ENCODE measurements around the gene PLEKHA6. TPM values are rescaled to one million over a fixed set of nuclear protein-coding genes. Genes with fewer than 3 reads are reported as not detected.

The PLEKHA6 gene
- total RNA-seq, 2 experiments from 2014 or later: not detected

- POLR2A ChIA-PET: no interaction called here
- H3K36me3 Mint-ChIP-seq (ENCODE audit: low read depth): no peaks in the 10 kb centered on the region
- peaks cover 5% of the 10 kb centered on the region for H3K27me3 Mint-ChIP-seq
- H3K4me3 Mint-ChIP-seq: no peak overlapping the region
- no peak overlapping the region for H3K27ac Mint-ChIP-seq
- DNase-seq: no peak
- CTCF ChIA-PET: no interaction called here
- H3K4me1 Mint-ChIP-seq: peaks cover 12% of the 10 kb centered on the region
- no peaks in the 10 kb centered on the region for H3K9me3 Mint-ChIP-seq
These were observed 141.2 kb downstream of the PLEKHA6 start for GRCh38 chr1:204218552-204218951.

DNA sequence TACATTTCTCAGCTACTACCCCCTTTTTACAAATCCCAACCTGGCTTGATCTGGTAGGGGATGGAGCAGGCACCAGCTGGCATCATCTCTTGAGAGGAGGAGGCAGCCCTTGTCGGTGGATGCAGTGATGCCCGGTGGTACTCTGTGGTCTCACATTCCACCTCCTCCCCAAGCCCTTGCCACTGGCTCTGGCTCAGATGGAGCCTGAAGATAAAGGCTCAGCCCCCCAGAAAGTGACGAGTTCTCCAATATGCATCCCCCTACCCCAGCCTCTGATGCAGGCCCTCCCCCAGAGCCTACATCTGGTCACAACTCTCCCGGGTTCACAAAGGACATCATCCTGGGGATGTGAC, 142.1 kb downstream of the PLEKHA6 start:
- POLR2A ChIA-PET: no interaction called here
- H3K4me1 Mint-ChIP-seq: peaks cover 12% of the 10 kb centered on the region
- no peak overlapping the region for H3K27ac Mint-ChIP-seq
- H3K4me3 Mint-ChIP-seq: no peak overlapping the region
- peaks cover 5% of the 10 kb centered on the region for H3K27me3 Mint-ChIP-seq
- DNase-seq: no peak
- H3K9me3 Mint-ChIP-seq: no peaks in the 10 kb centered on the region
- CTCF ChIA-PET: no interaction called here
- H3K36me3 Mint-ChIP-seq (ENCODE audit: low read depth): no peaks in the 10 kb centered on the region

DNA sequence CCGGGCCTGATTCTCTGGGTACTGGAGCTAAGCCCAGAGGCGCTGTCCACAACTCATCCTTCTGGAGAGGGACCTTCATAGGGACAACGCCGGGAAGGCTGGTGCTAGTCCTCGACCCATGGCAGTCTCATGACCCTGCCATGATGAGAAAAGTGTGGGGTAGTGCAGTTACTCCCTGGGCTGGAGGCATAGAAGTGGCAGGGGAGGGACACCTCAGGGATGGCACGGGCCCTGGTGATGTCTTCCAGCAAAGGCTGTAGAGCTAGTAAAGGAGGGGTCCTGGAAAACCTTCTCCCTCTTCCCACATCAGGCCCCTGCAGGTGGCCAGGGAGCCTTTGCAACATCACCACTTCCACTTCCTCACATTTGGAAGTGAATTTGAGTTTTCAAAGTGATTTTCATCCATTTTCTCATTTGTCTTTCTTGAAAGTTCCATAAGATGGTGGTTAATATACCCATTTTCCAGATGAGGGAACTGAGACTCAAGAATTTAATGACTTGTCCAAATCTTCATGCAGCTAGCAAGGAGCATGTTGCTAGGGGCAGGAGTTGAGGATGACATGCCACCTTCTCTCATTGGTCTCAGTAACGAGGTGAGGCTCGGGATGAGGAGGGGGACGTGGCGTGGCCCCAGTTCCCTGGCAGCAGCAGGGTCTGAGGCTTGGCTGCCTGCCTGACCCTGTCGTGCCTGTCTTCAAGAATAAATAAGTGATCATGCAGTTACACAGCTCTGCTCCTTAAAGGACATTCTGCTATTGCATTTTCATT, 142.7 kb downstream of the PLEKHA6 start:
- Mint-ChIP-seq H3K4me3 (no peak overlapping the region), H3K27me3 (peaks cover 5% of the 10 kb centered on the region), H3K9me3 (no peaks in the 10 kb centered on the region), H3K36me3 (ENCODE audit: low read depth) (no peaks in the 10 kb centered on the region), H3K4me1 (peaks cover 12% of the 10 kb centered on the region), H3K27ac (no peak overlapping the region)
- ChIA-PET POLR2A (no interaction called here), CTCF (interaction anchor here (0.6 to 1.0 kb wide), 2 partner anchors 88 to 182 kb away, joined by 3 read pairs; no protein-coding TSS in a partner anchor)
- no peak for DNase-seq

DNA sequence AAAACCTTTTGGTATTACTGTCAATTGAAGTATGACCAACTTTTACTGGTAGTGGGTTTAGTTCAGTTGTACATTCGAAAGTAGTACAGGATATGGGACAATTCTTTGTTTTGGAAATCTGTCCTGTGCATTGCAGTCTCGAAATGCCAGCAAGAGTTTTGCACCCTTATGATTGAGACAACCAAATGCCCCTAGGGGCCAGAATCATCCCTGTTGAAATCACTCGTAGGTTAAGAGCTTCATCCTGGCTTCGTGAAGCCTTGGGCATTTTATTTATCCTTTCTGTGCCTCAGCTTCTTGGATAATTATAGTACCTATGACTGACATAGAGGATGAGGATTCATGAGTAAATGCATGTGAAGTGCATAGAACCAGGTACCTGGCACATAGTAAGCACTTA, 143.5 kb downstream of the PLEKHA6 start:
- Mint-ChIP-seq H3K36me3 (ENCODE audit: low read depth) (no peaks in the 10 kb centered on the region), H3K4me3 (no peak overlapping the region), H3K27ac (no peak overlapping the region), H3K9me3 (no peaks in the 10 kb centered on the region), H3K27me3 (peaks cover 5% of the 10 kb centered on the region), H3K4me1 (peaks cover 12% of the 10 kb centered on the region)
- CTCF ChIA-PET: interaction anchor here (0.7 to 1.0 kb wide), 2 partner anchors 87 to 183 kb away, joined by 3 read pairs; no protein-coding TSS in a partner anchor
- no peak for DNase-seq
- POLR2A ChIA-PET: no interaction called here

GRCh38 chr1:204213668-204214662, 145.8 kb downstream of the PLEKHA6 start, which contains the start of gene GOLT1A:
Gene GOLT1A, minus strand, starts transcription at chr1:204213988. Its CDS starts 82 bp downstream, at chr1:204213906.
- ChIA-PET CTCF (interaction anchor here (0.6 to 1.6 kb wide), 6 partner anchors 8 to 209 kb away, joined by 3 to 4 read pairs (median 3); no protein-coding TSS in a partner anchor), POLR2A (no interaction called here)
- Mint-ChIP-seq H3K4me1 (peaks cover 12% of the 10 kb centered on the region), H3K36me3 (ENCODE audit: low read depth) (no peaks in the 10 kb centered on the region), H3K4me3 (peak within 1 kb of the TSS; percentile 3), H3K27me3 (peaks cover 5% of the 10 kb centered on the region), H3K27ac (no peak within 1 kb of the TSS), H3K9me3 (no peaks in the 10 kb centered on the region)
- DNase-seq: peak; percentile 42

DNA sequence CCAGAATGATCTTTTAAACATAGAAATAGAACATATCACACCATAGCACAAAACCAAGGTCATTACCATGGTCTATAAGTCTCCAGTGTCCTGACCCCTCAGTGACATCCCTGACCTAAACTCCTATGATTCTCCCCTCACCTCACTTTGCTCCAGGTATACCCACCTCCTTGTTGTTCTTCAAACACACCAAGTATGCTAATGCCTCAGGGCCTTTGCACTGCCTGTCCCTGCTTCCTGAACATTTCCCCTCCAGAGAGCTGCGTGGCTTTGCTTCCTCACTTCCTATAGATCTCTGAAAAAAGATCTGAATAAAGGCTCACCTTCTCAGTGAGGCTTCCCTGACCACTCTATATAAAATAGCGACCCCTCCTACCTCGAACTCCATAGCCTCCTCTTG, 147.0 kb downstream of the PLEKHA6 start:
- DNase-seq: no peak
- no peaks in the 10 kb centered on the region for H3K36me3 Mint-ChIP-seq (ENCODE audit: low read depth)
- peaks cover 8% of the 10 kb centered on the region for H3K27me3 Mint-ChIP-seq
- ChIA-PET POLR2A (no interaction called here), CTCF (no interaction called here)
- no peak overlapping the region for H3K4me3 Mint-ChIP-seq
- H3K9me3 Mint-ChIP-seq: no peaks in the 10 kb centered on the region
- H3K4me1 Mint-ChIP-seq: peaks cover 7% of the 10 kb centered on the region
- no peak overlapping the region for H3K27ac Mint-ChIP-seq

DNA sequence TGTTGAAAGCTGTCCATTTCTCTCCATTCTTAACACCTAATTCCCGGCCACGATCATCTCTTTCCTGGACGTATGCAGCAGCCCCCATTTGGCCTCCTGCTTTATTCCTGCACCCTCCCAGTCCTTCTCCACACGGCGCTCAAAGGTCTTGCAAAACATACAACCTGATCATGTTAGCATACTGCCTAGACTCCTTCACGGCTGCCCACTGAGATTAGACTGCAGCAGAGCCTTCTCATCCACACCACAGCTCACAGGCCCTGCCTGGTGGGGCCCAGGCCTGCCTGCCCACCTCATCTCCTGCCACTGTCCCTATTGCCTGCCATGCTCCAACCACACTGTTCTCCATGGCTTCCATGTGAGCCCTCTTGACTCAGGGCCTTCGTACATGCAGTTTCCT, 148.7 kb downstream of the PLEKHA6 start:
- POLR2A ChIA-PET: no interaction called here
- H3K9me3 Mint-ChIP-seq: no peaks in the 10 kb centered on the region
- CTCF ChIA-PET: no interaction called here
- H3K36me3 Mint-ChIP-seq (ENCODE audit: low read depth): no peaks in the 10 kb centered on the region
- DNase-seq: no peak
- peaks cover 7% of the 10 kb centered on the region for H3K4me1 Mint-ChIP-seq
- no peak overlapping the region for H3K27ac Mint-ChIP-seq
- peaks cover 16% of the 10 kb centered on the region for H3K27me3 Mint-ChIP-seq
- no peak overlapping the region for H3K4me3 Mint-ChIP-seq

DNA sequence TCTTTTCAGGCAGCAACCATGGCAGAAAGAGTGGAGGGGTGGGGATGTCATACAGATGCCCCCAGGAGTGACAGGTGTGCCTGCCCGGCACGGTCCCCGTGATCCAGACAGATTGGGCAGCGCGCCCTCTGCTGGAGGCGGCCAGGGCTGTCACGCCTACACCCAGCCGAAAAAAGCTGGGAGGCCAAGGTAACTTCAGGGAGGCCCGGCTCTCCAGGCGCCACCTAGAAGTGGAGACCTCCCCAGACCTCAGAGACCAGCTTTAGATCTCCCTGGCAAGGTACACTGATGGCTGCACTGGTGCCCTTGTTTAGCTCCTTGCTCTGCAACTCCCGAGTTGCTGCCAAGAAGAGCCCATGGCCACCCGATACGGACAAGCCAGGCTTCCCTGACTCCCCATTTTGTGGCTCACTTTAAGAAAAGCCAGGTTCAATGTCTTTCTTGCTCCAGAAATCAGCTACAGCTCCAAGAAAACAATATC, 152.6 kb downstream of the PLEKHA6 start:
- POLR2A ChIA-PET: no interaction called here
- CTCF ChIA-PET: interaction anchor here (0.6 to 2.4 kb wide), 8 partner anchors 9 to 152 kb away, joined by 3 to 10 read pairs (median 4); partner anchors contain the start of gene PLEKHA6
- H3K27ac Mint-ChIP-seq: no peak overlapping the region
- no peak overlapping the region for H3K4me3 Mint-ChIP-seq
- peak; percentile 75 for DNase-seq
- peaks cover 30% of the 10 kb centered on the region for H3K27me3 Mint-ChIP-seq
- H3K4me1 Mint-ChIP-seq: no peaks in the 10 kb centered on the region
- H3K9me3 Mint-ChIP-seq: no peaks in the 10 kb centered on the region
- no peaks in the 10 kb centered on the region for H3K36me3 Mint-ChIP-seq (ENCODE audit: low read depth)

- no peaks in the 10 kb centered on the region for H3K4me1 Mint-ChIP-seq
- POLR2A ChIA-PET: no interaction called here
- no peak overlapping the region for H3K4me3 Mint-ChIP-seq
- H3K27me3 Mint-ChIP-seq: peaks cover 30% of the 10 kb centered on the region
- H3K27ac Mint-ChIP-seq: no peak overlapping the region
- no peaks in the 10 kb centered on the region for H3K9me3 Mint-ChIP-seq
- no peaks in the 10 kb centered on the region for H3K36me3 Mint-ChIP-seq (ENCODE audit: low read depth)
- no peak for DNase-seq
- CTCF ChIA-PET: interaction anchor here (0.6 to 2.4 kb wide), 6 partner anchors 8 to 337 kb away, joined by 3 to 10 read pairs (median 4); partner anchors contain the start of gene GOLT1A
These were observed 153.6 kb downstream of the PLEKHA6 start for GRCh38 chr1:204206121-204206520.

DNA sequence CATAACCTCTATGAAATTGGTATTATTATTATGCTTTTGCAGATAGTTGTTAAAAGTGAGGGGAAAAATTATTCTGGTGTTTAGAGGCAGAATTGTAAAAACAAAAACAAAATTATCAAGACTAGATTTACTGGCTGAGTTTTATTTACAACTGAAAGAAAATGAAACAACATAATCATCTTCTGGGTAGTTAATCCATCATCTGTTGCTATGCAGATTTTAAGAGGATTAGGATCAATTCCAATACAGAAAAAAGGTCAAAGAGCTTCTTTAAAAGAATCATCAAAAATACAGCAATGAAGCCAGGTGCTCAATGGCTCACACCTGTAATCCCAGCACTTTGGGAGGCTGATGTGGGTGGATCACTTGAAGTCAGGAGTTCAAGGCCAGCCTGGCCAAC, 154.2 kb downstream of the PLEKHA6 start:
- no peak overlapping the region for H3K27ac Mint-ChIP-seq
- no peaks in the 10 kb centered on the region for H3K9me3 Mint-ChIP-seq
- ChIA-PET POLR2A (no interaction called here), CTCF (interaction anchor here (1.0 to 2.4 kb wide), 4 partner anchors 9 to 43 kb away, joined by 3 to 10 read pairs (median 4); partner anchors contain the start of gene GOLT1A)
- no peaks in the 10 kb centered on the region for H3K4me1 Mint-ChIP-seq
- DNase-seq: no peak
- no peak overlapping the region for H3K4me3 Mint-ChIP-seq
- H3K36me3 Mint-ChIP-seq (ENCODE audit: low read depth): no peaks in the 10 kb centered on the region
- H3K27me3 Mint-ChIP-seq: peaks cover 30% of the 10 kb centered on the region

- CTCF ChIA-PET: interaction anchor here (2.4 kb wide), 1 partner anchor 14 kb away, joined by 6 read pairs; no protein-coding TSS in a partner anchor
- Mint-ChIP-seq H3K4me1 (no peaks in the 10 kb centered on the region), H3K27me3 (peaks cover 30% of the 10 kb centered on the region), H3K27ac (no peak overlapping the region), H3K9me3 (no peaks in the 10 kb centered on the region), H3K4me3 (no peak overlapping the region), H3K36me3 (ENCODE audit: low read depth) (no peaks in the 10 kb centered on the region)
- POLR2A ChIA-PET: no interaction called here
- DNase-seq: no peak
These were observed 154.8 kb downstream of the PLEKHA6 start for GRCh38 chr1:204204944-204205343.

- DNase-seq: no peak
- Mint-ChIP-seq H3K36me3 (ENCODE audit: low read depth) (no peaks in the 10 kb centered on the region), H3K4me1 (no peaks in the 10 kb centered on the region), H3K27me3 (peaks cover 27% of the 10 kb centered on the region), H3K27ac (no peak overlapping the region), H3K9me3 (no peaks in the 10 kb centered on the region), H3K4me3 (no peak overlapping the region)
- ChIA-PET CTCF (no interaction called here), POLR2A (no interaction called here)
These were observed 156.4 kb downstream of the PLEKHA6 start for GRCh38 chr1:204203206-204203767.

Data from activated CD4-positive, alpha-beta T cell treated with anti-CD3 and anti-CD28 coated beads, Interleukin-2, amount 10 ng/mL, durations not matched to agents 7 days and 5 days (primary cell).